Progenitor cell of endocrine pancreas (in vitro differentiated cells): Measurements from ENCODE around the gene SOST. TPM values are rescaled to one million over a fixed set of nuclear protein-coding genes. Genes with fewer than 3 reads are reported as not detected.
"Not testable (repeated sequence)": the region's sequence is repeated elsewhere in the genome, so short reads cannot be mapped to it uniquely, and the experiment has no call there.

ENCODE experiments used
- DNase-seq: peaks from one replicate; pipeline ENCODE4 v3.0.0; 2021; ENCODE audit warnings: low spot score; ENCODE audit not compliant: unreplicated experiment
- H3K27ac Mint-ChIP-seq: 2 replicates; pipeline ENCODE4 v1.8.0; 2021; ENCODE audit warnings: mild to moderate bottlenecking, moderate library complexity, mixed read lengths
- H3K27me3 Mint-ChIP-seq: 2 replicates; pipeline ENCODE4 v1.8.0; 2021; ENCODE audit warnings: mixed read lengths
- H3K36me3 Mint-ChIP-seq: 2 replicates; pipeline ENCODE4 v1.8.0; 2022; ENCODE audit warnings: mixed read lengths; ENCODE audit not compliant: insufficient read depth
- H3K4me1 Mint-ChIP-seq: 2 replicates; pipeline ENCODE4 v1.8.0; 2021; ENCODE audit warnings: low read depth, mixed read lengths
- H3K4me3 Mint-ChIP-seq: 2 replicates; pipeline ENCODE4 v1.8.0; 2021; ENCODE audit warnings: low read depth, mild to moderate bottlenecking, moderate library complexity, mixed read lengths
- H3K9me3 Mint-ChIP-seq: 2 replicates; pipeline ENCODE4 v1.8.0; 2021; ENCODE audit warnings: low read depth, mixed read lengths
- CTCF ChIP-seq: fragments of 200-600 bp; sonication (generic); IDR thresholded peaks from one replicate; pipeline ENCODE4 v1.5.0; 2021; ENCODE audit warnings: antibody characterized with exemption, mild to moderate bottlenecking; ENCODE audit not compliant: unreplicated experiment
- total RNA-seq: library from RNA; stranded (reverse); gene quantifications from 2 replicates; pipeline ENCODE4 v1.2.1, GENCODE V29; 2021

Gene SOST
- total RNA-seq, 1 donor from 2014 or later, result 0.43 TPM

- no peak overlapping the region for H3K4me3 Mint-ChIP-seq
- H3K36me3 Mint-ChIP-seq, result peaks cover 15% of the 10 kb centered on the region
- peaks cover 6% of the 10 kb centered on the region for H3K27me3 Mint-ChIP-seq
- H3K27ac Mint-ChIP-seq, result no peak overlapping the region
- TF ChIP-seq CTCF, result no peak
- H3K4me1 Mint-ChIP-seq, result no peaks in the 10 kb centered on the region
- no peak for DNase-seq
- peaks cover 7% of the 10 kb centered on the region for H3K9me3 Mint-ChIP-seq
Observed at GRCh38 chr17:43800736-43801135, 42.1 kb upstream of the SOST start.

GRCh38 chr17:43799047-43799446 is 40.5 kb upstream of the SOST start:
- DNase-seq, result no peak
- H3K4me1 Mint-ChIP-seq, result no peaks in the 10 kb centered on the region
- H3K4me3 Mint-ChIP-seq, result no peak overlapping the region
- peaks cover 7% of the 10 kb centered on the region for H3K36me3 Mint-ChIP-seq
- no peak overlapping the region for H3K27ac Mint-ChIP-seq
- H3K9me3 Mint-ChIP-seq, result peaks cover 11% of the 10 kb centered on the region
- no peak for TF ChIP-seq CTCF
- H3K27me3 Mint-ChIP-seq, result peaks cover 8% of the 10 kb centered on the region

GRCh38 chr17:43798024-43798423 is 39.4 kb upstream of the SOST start:
- not testable (repeated sequence) for DNase-seq, H3K4me3 Mint-ChIP-seq, H3K27ac Mint-ChIP-seq, H3K4me1 Mint-ChIP-seq, H3K36me3 Mint-ChIP-seq
- Mint-ChIP-seq H3K27me3 (peaks cover 13% of the 10 kb centered on the region), H3K9me3 (peaks cover 15% of the 10 kb centered on the region)

- not testable (repeated sequence) for DNase-seq, H3K4me1 Mint-ChIP-seq, H3K27ac Mint-ChIP-seq, H3K36me3 Mint-ChIP-seq, H3K4me3 Mint-ChIP-seq
- Mint-ChIP-seq H3K9me3 (peaks cover 20% of the 10 kb centered on the region), H3K27me3 (peaks cover 13% of the 10 kb centered on the region)
Observed at GRCh38 chr17:43792668-43793067, 34.1 kb upstream of the SOST start.

- Mint-ChIP-seq H3K27ac (no peak overlapping the region), H3K4me1 (no peaks in the 10 kb centered on the region), H3K4me3 (no peak overlapping the region), H3K27me3 (peaks cover 7% of the 10 kb centered on the region), H3K36me3 (no peaks in the 10 kb centered on the region), H3K9me3 (peaks cover 14% of the 10 kb centered on the region)
- DNase-seq, result no peak
- no peak for TF ChIP-seq CTCF
Observed at GRCh38 chr17:43791589-43791988, 33.0 kb upstream of the SOST start.

- H3K9me3 Mint-ChIP-seq, result peaks cover 14% of the 10 kb centered on the region
- H3K27ac Mint-ChIP-seq, result no peak overlapping the region
- H3K4me3 Mint-ChIP-seq, result no peak overlapping the region
- H3K4me1 Mint-ChIP-seq, result no peaks in the 10 kb centered on the region
- TF ChIP-seq CTCF, result no peak
- peaks cover 7% of the 10 kb centered on the region for H3K27me3 Mint-ChIP-seq
- H3K36me3 Mint-ChIP-seq, result no peaks in the 10 kb centered on the region
- DNase-seq, result no peak
Observed at GRCh38 chr17:43790311-43790940, 31.8 kb upstream of the SOST start.
